K562 (cell line): ENCODE measurements around the gene ABHD17C. TPM values are rescaled to one million over a fixed set of nuclear protein-coding genes. Genes with fewer than 3 reads are reported as not detected.

ENCODE experiments used
- ATAC-seq: fragments of 200-7000 bp; cut with Tn5 transposase; 3 replicates; pipeline ENCODE4 v1.9.1; 2020; ENCODE audit warnings: moderate library complexity
- BruUV-seq: library from RNA; stranded (reverse); fragments of 400-500 nt; replicated peaks from 2 replicates; lab custom pipeline; 2021; lab: Mats Ljungman, UMichigan
- CTCF ChIA-PET: fragments of 300-600 bp; formaldehyde crosslinking; extraction: SDS; loops from one replicate; lab custom pipeline; 2021; ENCODE audit warnings: low intra/inter-chr PET ratio; lab: Yijun Ruan, JAX
- POLR2A ChIA-PET: fragments of 300-600, 350-650 bp; sonication (Branson Sonifier 250); formaldehyde crosslinking; extraction: SDS; loops from one replicate; lab custom pipeline; 2021; ENCODE audit warnings: antibody characterized with exemption, inconsistent platforms; lab: Yijun Ruan, JAX
- DNase-seq, 4 experiments: peaks; one replicate each; pipeline versions ENCODE4 v3.0.0 to v3.0.0-alpha.2; 2011 to 2018; ENCODE audit warnings: low spot score in 3 of 4, mixed read lengths in 3 of 4; ENCODE audit errors: extremely low read depth in 1 of 4
- FAIRE-seq: peaks from 2 replicates; lab custom pipeline; 2011; peaks lifted over from hg19 to GRCh38; lab: Jason Lieb, UNC
- H2AFZ ChIP-seq: 2 replicates; pipeline ENCODE4 v1.6.0; 2011; ENCODE audit warnings: low read depth, low read length, control low read depth, inconsistent platforms
- H3K27ac ChIP-seq: fragments of 200-600 bp; 3 replicates; pipeline ENCODE4 v1.8.0; 2011; ENCODE audit warnings: low read depth, mild to moderate bottlenecking, control low read depth, inconsistent platforms, low read length, moderate library complexity, mixed read lengths; ENCODE audit errors: extremely low read depth
- H3K27me3 ChIP-seq, 2 experiments: fragments of 300-600 bp in 1 of 2; 2 replicates in 1 of 2; 3 replicates in 1 of 2; pipeline versions ENCODE4 v1.6.0 to v1.8.0; 2011; ENCODE audit warnings: inconsistent platforms in 2 of 2, low read length in 2 of 2, mild to moderate bottlenecking in 1 of 2, mixed read lengths in 1 of 2, moderate library complexity in 1 of 2; ENCODE audit not compliant: control insufficient read depth in 2 of 2, insufficient read depth in 2 of 2
- H3K36me3 ChIP-seq: fragments of 300-600 bp; 3 replicates; pipeline ENCODE4 v1.8.0; 2011; ENCODE audit warnings: mild to moderate bottlenecking, low read length, inconsistent platforms; ENCODE audit not compliant: control insufficient read depth, insufficient read depth
- H3K4me1 ChIP-seq, 2 experiments: fragments of 200-600 bp in 1 of 2; replicated peaks in 1 of 2; 2 replicates in 1 of 2; 3 replicates in 1 of 2; pipeline versions ENCODE4 v1.5.1 to v1.8.0; 2011; ENCODE audit warnings: inconsistent platforms in 2 of 2, low read length in 2 of 2, mild to moderate bottlenecking in 1 of 2, mixed read lengths in 1 of 2, moderate library complexity in 1 of 2; ENCODE audit not compliant: control insufficient read depth in 2 of 2, insufficient read depth in 2 of 2
- H3K4me2 ChIP-seq: 2 replicates; pipeline ENCODE4 v1.6.1; 2011; ENCODE audit warnings: low read length, control low read depth, inconsistent platforms, mixed read lengths; ENCODE audit not compliant: insufficient read depth
- H3K4me3 ChIP-seq: fragments of 200-600 bp; sonication (generic), shearing (Covaris generic); 2 replicates; pipeline ENCODE4 v1.5.1; 2016; ENCODE audit warnings: control low read depth, inconsistent platforms
- H3K79me2 ChIP-seq: fragments of 200-600 bp; 3 replicates; pipeline ENCODE4 v1.8.0; 2011; ENCODE audit warnings: low read length, inconsistent platforms; ENCODE audit not compliant: control insufficient read depth, insufficient read depth
- H3K9ac ChIP-seq, 2 experiments: 2 replicates each; pipeline versions ENCODE4 v1.6.0 to v1.6.1; 2011; ENCODE audit warnings: low read depth in 2 of 2, low read length in 2 of 2, control low read depth in 1 of 2, inconsistent platforms in 1 of 2, mild to moderate bottlenecking in 1 of 2, mixed read lengths in 1 of 2; ENCODE audit not compliant: insufficient read depth in 1 of 2
- H3K9me1 ChIP-seq: one replicate; pipeline ENCODE4 v1.6.0; 2011; ENCODE audit warnings: inconsistent platforms, mild to moderate bottlenecking, low read length, moderate library complexity; ENCODE audit not compliant: control insufficient read depth, insufficient read depth
- H3K9me3 ChIP-seq: replicated peaks from 2 replicates; pipeline ENCODE4 v1.5.1; 2011; ENCODE audit warnings: low read depth, low read length, inconsistent platforms; ENCODE audit not compliant: control insufficient read depth, insufficient read depth
- H4K20me1 ChIP-seq: replicated peaks from 2 replicates; pipeline ENCODE4 v1.6.1; 2011; ENCODE audit warnings: low read length, inconsistent platforms, mixed read lengths; ENCODE audit not compliant: control insufficient read depth, insufficient read depth
- NONO ChIP-seq, 2 experiments: fragments of 200-400 bp in 1 of 2; fragments of 450-650 bp in 1 of 2; formaldehyde crosslinking in 1 of 2; IDR thresholded peaks; 2 replicates each; pipeline ENCODE4 v1.6.1; 2017; ENCODE audit warnings: low read depth in 2 of 2, mild to moderate bottlenecking in 2 of 2, moderate library complexity in 2 of 2, low read length in 1 of 2
- WGBS: fragments of 100-300 bp; shearing (Covaris generic); methylation state at CpG from one replicate; pipeline ENCODE4 v1.1.6; 2016; ENCODE audit warnings: low coverage, mixed read lengths; ENCODE audit not compliant: insufficient coverage; ENCODE audit errors: missing lambda C conversion rate; 5-methylcytosine and 5-hydroxymethylcytosine counted together
- in situ Hi-C: fragments of 300-500 bp; cut with MboI; formaldehyde crosslinking; loops from 4 replicates; pipeline ENCODE4 v1.15.0; 2018; ENCODE audit warnings: inconsistent platforms, mixed read lengths
- intact Hi-C: fragments of 100-400 bp; cut with micrococcal nuclease; formaldehyde crosslinking; loops from 2 replicates; pipeline ENCODE4 v1.14.2; 2022
- polyA plus RNA-seq, 8 experiments: library from polyadenylated mRNA; depleted of rRNA in 4 of 8; stranded (reverse) in 5 of 8; unstranded in 3 of 8; fragments of >200 nt; fragmentation: Nextera tagmentation in 2 of 8; fragmentation: Illumina TruSeq in 1 of 8; extraction: Ambion mirVana in 2 of 8; extraction: Trizol in 1 of 8; gene quantifications; 2 replicates each; pipeline versions ENCODE4 v1.2.1 to v1.2.3, GENCODE V29; 2011 to 2014; ENCODE audit warnings: inconsistent platforms in 1 of 8, missing spikeins in 1 of 8
- total RNA-seq, 7 experiments: library from RNA; depleted of rRNA in 6 of 7; stranded (reverse); fragments of >200 nt in 6 of 7; fragmentation: Illumina TruSeq in 2 of 7; extraction: Trizol in 2 of 7; gene quantifications; 2 replicates each; pipeline versions ENCODE4 v1.2.1 to v1.2.3, GENCODE V29; 2011 to 2021; ENCODE audit warnings: low replicate concordance in 1 of 7
- TF ChIP-seq, protein P1 (sequence below), 3 experiments: fragments of 200-800 bp in 1 of 3; fragments of 250-450 bp in 1 of 3; fragments of 450-650 bp in 1 of 3; sonication (Bioruptor Pico) in 1 of 3; sonication (Bioruptor generic) in 1 of 3; formaldehyde crosslinking in 1 of 3; IDR thresholded peaks; 2 replicates each; pipeline versions ENCODE4 v1.6.1 to v1.8.0; 2016 to 2022; ENCODE audit warnings: mild to moderate bottlenecking in 2 of 3, missing genetic modification characterization in 2 of 3, missing compliant biosample characterization in 1 of 3, moderate library complexity in 1 of 3
- TF ChIP-seq, protein P2 (sequence below): fragments of 200-600 bp; sonication (generic); IDR thresholded peaks from one replicate; pipeline ENCODE4 v1.6.1; 2012; ENCODE audit warnings: mild to moderate bottlenecking, low read depth, low read length, inconsistent platforms

The ABHD17C gene
- total and polyA plus RNA-seq, 9 of the 15 experiments (the other 6 are each of a cell fraction or from before 2014, with no cell fraction given) = 0.04 to 0.42 (median 0.19) TPM; not detected in 1

DNA sequence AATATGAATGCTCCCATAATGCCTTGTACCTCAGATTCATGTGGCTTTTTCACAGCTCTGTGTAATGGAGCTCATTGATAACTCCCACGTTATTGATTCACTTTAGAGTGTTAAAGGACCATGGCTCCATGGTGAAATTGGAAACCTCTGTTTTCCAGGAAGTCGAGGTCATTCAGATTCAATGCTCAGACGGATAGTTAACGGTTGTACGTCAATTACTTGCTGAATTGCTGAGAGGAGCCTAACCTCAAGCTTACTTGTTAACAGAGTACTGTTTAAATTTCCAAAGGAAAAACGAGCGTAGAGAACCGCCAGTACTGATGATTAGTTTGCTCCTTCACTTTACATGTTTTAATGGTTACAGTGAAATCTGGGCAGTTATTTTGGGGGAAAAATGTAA lies 11.1 kb downstream of the ABHD17C start:
- WGBS = 0% methylated on average over 8 of the region's 8 CpGs
- no peak overlapping the region for H3K4me2 ChIP-seq
- no peaks in the 10 kb centered on the region for H3K79me2 ChIP-seq
- CTCF ChIA-PET = no interaction called here
- in situ Hi-C loops (no loop called here), intact Hi-C loops (no loop called here)
- no peak overlapping the region for H2AFZ ChIP-seq
- H3K4me3 ChIP-seq = no peak overlapping the region
- H3K9ac ChIP-seq = no peak overlapping the region
- ATAC-seq (no peak), FAIRE-seq (no peak), DNase-seq (no peak)
- no peaks in the 10 kb centered on the region for H3K9me1 ChIP-seq
- no peaks in the 10 kb centered on the region for H3K4me1 ChIP-seq
- H3K27ac ChIP-seq = no peak overlapping the region
- no TSS peak for BruUV-seq
- peaks cover 2 to 13% of the 10 kb centered on the region in 2 experiments; a peak in 3 of 5 replicates for H3K27me3 ChIP-seq
- H3K9me3 ChIP-seq = no peaks in the 10 kb centered on the region
- no peaks in the 10 kb centered on the region for H3K36me3 ChIP-seq
- no peaks in the 10 kb centered on the region for H4K20me1 ChIP-seq
- POLR2A ChIA-PET = no interaction called here
- TF ChIP-seq NONO (IDR thresholded peaks at IDR 0.05; ENCODE audit: low read depth in 2 of 2, low read length in 1 of 2) = no peak
- TF ChIP-seq, protein P1, sequence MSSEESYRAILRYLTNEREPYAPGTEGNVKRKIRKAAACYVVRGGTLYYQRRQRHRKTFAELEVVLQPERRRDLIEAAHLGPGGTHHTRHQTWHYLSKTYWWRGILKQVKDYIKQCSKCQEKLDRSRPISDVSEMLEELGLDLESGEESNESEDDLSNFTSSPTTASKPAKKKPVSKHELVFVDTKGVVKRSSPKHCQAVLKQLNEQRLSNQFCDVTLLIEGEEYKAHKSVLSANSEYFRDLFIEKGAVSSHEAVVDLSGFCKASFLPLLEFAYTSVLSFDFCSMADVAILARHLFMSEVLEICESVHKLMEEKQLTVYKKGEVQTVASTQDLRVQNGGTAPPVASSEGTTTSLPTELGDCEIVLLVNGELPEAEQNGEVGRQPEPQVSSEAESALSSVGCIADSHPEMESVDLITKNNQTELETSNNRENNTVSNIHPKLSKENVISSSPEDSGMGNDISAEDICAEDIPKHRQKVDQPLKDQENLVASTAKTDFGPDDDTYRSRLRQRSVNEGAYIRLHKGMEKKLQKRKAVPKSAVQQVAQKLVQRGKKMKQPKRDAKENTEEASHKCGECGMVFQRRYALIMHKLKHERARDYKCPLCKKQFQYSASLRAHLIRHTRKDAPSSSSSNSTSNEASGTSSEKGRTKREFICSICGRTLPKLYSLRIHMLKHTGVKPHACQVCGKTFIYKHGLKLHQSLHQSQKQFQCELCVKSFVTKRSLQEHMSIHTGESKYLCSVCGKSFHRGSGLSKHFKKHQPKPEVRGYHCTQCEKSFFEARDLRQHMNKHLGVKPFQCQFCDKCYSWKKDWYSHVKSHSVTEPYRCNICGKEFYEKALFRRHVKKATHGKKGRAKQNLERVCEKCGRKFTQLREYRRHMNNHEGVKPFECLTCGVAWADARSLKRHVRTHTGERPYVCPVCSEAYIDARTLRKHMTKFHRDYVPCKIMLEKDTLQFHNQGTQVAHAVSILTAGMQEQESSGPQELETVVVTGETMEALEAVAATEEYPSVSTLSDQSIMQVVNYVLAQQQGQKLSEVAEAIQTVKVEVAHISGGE (CRISPR knock-in tag; IDR thresholded peaks at IDR 0.05) = no peak
- TF ChIP-seq, protein P2, sequence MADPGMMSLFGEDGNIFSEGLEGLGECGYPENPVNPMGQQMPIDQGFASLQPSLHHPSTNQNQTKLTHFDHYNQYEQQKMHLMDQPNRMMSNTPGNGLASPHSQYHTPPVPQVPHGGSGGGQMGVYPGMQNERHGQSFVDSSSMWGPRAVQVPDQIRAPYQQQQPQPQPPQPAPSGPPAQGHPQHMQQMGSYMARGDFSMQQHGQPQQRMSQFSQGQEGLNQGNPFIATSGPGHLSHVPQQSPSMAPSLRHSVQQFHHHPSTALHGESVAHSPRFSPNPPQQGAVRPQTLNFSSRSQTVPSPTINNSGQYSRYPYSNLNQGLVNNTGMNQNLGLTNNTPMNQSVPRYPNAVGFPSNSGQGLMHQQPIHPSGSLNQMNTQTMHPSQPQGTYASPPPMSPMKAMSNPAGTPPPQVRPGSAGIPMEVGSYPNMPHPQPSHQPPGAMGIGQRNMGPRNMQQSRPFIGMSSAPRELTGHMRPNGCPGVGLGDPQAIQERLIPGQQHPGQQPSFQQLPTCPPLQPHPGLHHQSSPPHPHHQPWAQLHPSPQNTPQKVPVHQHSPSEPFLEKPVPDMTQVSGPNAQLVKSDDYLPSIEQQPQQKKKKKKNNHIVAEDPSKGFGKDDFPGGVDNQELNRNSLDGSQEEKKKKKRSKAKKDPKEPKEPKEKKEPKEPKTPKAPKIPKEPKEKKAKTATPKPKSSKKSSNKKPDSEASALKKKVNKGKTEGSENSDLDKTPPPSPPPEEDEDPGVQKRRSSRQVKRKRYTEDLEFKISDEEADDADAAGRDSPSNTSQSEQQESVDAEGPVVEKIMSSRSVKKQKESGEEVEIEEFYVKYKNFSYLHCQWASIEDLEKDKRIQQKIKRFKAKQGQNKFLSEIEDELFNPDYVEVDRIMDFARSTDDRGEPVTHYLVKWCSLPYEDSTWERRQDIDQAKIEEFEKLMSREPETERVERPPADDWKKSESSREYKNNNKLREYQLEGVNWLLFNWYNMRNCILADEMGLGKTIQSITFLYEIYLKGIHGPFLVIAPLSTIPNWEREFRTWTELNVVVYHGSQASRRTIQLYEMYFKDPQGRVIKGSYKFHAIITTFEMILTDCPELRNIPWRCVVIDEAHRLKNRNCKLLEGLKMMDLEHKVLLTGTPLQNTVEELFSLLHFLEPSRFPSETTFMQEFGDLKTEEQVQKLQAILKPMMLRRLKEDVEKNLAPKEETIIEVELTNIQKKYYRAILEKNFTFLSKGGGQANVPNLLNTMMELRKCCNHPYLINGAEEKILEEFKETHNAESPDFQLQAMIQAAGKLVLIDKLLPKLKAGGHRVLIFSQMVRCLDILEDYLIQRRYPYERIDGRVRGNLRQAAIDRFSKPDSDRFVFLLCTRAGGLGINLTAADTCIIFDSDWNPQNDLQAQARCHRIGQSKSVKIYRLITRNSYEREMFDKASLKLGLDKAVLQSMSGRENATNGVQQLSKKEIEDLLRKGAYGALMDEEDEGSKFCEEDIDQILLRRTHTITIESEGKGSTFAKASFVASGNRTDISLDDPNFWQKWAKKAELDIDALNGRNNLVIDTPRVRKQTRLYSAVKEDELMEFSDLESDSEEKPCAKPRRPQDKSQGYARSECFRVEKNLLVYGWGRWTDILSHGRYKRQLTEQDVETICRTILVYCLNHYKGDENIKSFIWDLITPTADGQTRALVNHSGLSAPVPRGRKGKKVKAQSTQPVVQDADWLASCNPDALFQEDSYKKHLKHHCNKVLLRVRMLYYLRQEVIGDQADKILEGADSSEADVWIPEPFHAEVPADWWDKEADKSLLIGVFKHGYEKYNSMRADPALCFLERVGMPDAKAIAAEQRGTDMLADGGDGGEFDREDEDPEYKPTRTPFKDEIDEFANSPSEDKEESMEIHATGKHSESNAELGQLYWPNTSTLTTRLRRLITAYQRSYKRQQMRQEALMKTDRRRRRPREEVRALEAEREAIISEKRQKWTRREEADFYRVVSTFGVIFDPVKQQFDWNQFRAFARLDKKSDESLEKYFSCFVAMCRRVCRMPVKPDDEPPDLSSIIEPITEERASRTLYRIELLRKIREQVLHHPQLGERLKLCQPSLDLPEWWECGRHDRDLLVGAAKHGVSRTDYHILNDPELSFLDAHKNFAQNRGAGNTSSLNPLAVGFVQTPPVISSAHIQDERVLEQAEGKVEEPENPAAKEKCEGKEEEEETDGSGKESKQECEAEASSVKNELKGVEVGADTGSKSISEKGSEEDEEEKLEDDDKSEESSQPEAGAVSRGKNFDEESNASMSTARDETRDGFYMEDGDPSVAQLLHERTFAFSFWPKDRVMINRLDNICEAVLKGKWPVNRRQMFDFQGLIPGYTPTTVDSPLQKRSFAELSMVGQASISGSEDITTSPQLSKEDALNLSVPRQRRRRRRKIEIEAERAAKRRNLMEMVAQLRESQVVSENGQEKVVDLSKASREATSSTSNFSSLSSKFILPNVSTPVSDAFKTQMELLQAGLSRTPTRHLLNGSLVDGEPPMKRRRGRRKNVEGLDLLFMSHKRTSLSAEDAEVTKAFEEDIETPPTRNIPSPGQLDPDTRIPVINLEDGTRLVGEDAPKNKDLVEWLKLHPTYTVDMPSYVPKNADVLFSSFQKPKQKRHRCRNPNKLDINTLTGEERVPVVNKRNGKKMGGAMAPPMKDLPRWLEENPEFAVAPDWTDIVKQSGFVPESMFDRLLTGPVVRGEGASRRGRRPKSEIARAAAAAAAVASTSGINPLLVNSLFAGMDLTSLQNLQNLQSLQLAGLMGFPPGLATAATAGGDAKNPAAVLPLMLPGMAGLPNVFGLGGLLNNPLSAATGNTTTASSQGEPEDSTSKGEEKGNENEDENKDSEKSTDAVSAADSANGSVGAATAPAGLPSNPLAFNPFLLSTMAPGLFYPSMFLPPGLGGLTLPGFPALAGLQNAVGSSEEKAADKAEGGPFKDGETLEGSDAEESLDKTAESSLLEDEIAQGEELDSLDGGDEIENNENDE = no peak
